ES-I3 (cell line): ENCODE results near the gene GDF2.

Source experiments
- H3K36me3 ChIP-seq: 2 replicates; pipeline ENCODE4 v1.6.1; 2013; ENCODE audit warnings: mild to moderate bottlenecking, low read length, control low read depth, moderate library complexity; ENCODE audit not compliant: insufficient read depth
- H3K4me1 ChIP-seq: 2 replicates; pipeline ENCODE4 v1.6.1; 2013; ENCODE audit warnings: mild to moderate bottlenecking, control low read depth, low read length; ENCODE audit not compliant: insufficient read depth
- H3K9ac ChIP-seq: 2 replicates; pipeline ENCODE4 v1.6.1; 2013; ENCODE audit warnings: low read depth, mild to moderate bottlenecking, low read length, moderate library complexity
- H3K9me3 ChIP-seq: 2 replicates; pipeline ENCODE4 v1.6.1; 2013; ENCODE audit warnings: mild to moderate bottlenecking, low read length, moderate library complexity; ENCODE audit not compliant: control insufficient read depth, insufficient read depth

The GDF2 gene

DNA sequence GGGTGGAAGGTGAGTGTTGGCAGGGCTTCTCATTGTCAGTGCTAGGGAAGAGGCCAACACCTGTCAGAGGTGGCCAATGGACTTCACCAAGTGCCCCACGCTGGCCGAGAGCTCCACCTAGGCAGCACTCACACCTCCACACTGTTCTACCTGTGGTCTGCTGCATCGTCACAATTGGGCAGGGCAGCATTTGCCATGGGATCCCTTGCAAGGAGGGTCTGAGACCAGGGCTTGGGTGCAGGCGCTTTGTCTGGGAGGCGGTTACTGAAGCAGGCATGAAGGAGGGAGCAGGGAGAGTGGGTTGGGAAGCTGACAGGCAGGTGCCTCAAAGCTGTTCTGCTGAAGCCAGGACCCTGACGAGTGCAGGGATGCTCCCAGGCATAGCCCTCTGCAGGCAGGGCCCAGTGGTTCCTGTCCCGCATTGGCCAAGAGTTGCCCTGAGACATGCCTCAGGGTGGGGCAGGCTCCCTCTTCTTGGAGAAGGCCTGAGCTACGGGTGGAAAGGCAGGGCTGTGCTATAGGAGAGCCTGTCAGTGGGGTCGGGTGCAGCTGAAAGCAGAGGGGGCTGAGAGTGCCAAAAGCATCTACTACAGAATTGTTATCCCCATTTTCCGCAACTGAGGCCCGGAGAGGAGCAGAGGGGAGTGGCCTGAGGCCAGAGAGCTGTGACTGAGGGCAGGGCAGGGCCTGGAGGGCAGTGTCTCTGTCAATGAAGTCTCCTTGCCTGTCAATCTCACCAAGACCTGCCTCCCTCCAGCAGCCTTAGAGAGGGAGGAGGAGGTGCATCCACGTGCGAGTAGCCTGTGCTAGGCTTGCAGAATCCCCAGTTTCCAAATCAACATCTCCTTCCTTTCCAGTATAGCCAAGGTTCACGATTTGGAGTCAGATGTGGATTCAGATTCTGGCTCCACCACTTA, 29.9 kb downstream of the GDF2 start:
- Histone ChIP-seq H3K36me3 (no peaks in the 10 kb centered on the region), H3K9ac (no peak overlapping the region), H3K9me3 (no peaks in the 10 kb centered on the region), H3K4me1 (no peaks in the 10 kb centered on the region)

DNA sequence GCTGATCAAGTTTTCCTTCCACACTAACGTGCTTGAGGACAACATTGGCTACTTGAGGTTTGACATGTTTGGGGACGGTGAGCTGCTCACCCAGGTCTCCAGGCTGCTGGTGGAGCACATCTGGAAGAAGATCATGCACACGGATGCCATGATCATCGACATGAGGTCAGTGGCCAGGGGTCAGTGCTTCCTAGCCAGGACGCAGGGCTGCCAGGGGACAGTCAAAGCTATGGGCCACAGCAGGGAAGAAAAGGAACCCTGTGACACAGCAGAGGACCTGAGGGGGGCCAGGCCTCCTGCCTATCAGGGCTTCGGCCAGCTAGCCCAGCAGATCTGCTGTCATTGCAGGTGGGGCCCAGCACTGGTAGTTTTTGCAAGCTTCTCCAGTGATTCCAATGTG, 31.1 kb downstream of the GDF2 start:
- no peaks in the 10 kb centered on the region for H3K4me1 ChIP-seq
- H3K9me3 ChIP-seq: no peaks in the 10 kb centered on the region
- H3K9ac ChIP-seq: no peak overlapping the region
- no peaks in the 10 kb centered on the region for H3K36me3 ChIP-seq

DNA sequence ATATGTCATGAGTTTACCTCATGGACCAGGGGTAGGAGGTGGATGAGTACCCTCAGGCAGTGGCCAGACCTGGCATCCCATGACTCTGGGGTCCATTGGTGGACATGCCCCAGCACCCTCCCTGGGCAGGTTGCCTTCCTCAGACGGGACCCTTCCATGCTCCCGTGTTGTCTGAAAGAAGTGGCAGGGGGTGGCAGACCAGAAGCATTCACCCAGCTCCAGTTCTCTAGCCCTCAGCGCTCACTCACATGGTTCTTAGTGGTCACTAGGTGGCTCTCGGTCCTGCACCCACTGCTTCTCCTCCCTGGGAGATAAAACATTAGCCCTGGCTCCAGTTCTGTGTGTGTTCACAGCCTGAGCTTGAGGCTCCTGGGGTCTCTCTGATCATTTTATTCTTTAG, 31.9 kb downstream of the GDF2 start:
- Histone ChIP-seq H3K36me3 (no peaks in the 10 kb centered on the region), H3K9ac (no peak overlapping the region), H3K9me3 (no peaks in the 10 kb centered on the region), H3K4me1 (no peaks in the 10 kb centered on the region)

DNA sequence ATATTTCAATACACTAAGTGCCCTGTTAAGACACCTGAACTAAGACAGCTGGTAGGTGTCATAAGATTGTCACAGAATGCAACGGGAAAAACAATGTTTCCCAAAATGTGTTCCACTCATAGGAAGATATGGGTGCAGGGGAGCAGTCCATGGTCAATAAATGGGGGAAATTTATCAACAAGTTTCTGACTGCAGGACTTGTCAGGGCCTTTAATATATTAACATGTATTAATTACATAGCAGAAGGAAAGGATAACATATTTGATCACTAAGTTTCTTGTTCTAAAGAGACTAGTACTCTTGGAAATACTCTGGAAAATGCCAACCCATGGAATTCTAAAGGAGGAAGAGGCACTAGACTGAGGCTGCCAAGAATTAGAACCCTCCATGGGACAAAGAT, 32.6 kb downstream of the GDF2 start:
- H3K4me1 ChIP-seq: no peaks in the 10 kb centered on the region
- H3K9me3 ChIP-seq: no peaks in the 10 kb centered on the region
- no peaks in the 10 kb centered on the region for H3K36me3 ChIP-seq
- no peak overlapping the region for H3K9ac ChIP-seq

DNA sequence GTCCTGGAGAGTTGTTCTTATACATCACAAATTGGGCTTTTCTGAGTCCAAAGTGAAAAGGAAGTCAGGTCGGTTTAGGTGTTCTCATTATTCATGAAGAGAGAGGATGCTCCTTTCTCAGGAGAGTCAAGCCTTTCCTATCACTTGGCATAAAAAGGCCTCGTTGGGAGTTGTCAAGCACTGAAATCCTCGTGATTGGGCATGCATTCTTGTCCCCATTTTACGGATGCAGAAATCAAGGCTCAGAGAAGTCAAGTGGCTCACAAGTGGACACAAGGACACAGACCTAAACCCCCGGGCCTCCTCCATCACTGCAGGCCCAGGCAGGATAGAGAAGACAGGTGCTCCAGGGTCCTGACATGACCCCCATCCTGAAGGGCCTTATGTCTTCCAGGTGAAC, 34.5 kb downstream of the GDF2 start:
- Histone ChIP-seq H3K36me3 (no peaks in the 10 kb centered on the region), H3K9ac (no peak overlapping the region), H3K4me1 (no peaks in the 10 kb centered on the region), H3K9me3 (no peaks in the 10 kb centered on the region)

DNA sequence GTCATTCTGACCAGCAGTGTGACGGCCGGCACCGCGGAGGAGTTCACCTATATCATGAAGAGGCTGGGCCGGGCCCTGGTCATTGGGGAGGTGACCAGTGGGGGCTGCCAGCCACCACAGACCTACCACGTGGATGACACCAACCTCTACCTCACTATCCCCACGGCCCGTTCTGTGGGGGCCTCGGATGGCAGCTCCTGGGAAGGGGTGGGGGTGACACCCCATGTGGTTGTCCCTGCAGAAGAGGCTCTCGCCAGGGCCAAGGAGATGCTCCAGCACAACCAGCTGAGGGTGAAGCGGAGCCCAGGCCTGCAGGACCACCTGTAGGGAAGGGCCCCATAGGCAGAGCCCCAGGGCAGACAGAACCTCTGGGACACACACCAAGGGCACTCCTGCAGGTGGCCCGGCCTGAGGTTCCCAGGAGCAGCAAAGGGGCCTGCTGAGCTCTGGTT, 34.9 kb downstream of the GDF2 start:
- Histone ChIP-seq H3K4me1 (no peaks in the 10 kb centered on the region), H3K36me3 (no peaks in the 10 kb centered on the region), H3K9ac (no peak overlapping the region), H3K9me3 (no peaks in the 10 kb centered on the region)

DNA sequence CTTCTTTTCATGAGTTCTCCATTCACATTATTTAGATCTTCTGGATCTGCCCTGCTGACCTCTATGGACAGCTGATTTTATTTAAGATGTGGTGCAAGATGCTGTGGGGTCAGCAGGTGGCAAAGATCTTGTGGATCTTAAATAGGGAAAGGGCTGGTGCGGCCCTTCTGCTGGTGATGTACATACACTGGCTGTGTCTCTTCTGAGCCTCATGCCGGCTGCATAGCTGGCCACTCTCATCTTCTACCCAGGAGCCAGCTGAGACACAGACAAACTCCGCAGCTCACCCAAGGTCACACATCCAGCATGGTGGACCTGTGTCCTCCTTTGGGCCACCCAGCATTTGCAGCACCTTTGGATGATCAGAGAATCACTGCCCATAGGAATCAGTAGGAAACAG, 35.7 kb downstream of the GDF2 start:
- H3K9me3 ChIP-seq: no peaks in the 10 kb centered on the region
- no peaks in the 10 kb centered on the region for H3K4me1 ChIP-seq
- no peaks in the 10 kb centered on the region for H3K36me3 ChIP-seq
- no peak overlapping the region for H3K9ac ChIP-seq

DNA sequence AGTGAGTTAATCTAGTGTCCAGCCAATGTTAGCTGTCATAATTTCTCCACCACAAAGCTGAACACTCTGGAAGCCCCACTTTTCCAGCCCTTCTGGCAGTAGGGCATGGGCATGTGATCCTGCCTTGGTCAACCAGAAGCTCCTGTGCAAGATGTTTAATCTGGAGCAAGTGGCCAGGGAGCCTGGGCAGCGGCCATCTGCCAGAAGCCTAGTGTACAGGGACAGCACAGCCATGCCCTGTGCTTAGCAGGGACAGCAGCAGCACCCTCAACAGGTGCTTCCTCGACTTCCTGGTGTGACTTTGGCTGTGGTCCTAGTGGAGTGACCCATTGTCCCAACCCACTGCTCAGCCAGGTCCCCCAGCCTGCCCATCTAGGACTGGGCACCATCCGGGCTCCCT, 36.2 kb downstream of the GDF2 start:
- Histone ChIP-seq H3K9ac (no peak overlapping the region), H3K36me3 (no peaks in the 10 kb centered on the region), H3K9me3 (no peaks in the 10 kb centered on the region), H3K4me1 (no peaks in the 10 kb centered on the region)

DNA sequence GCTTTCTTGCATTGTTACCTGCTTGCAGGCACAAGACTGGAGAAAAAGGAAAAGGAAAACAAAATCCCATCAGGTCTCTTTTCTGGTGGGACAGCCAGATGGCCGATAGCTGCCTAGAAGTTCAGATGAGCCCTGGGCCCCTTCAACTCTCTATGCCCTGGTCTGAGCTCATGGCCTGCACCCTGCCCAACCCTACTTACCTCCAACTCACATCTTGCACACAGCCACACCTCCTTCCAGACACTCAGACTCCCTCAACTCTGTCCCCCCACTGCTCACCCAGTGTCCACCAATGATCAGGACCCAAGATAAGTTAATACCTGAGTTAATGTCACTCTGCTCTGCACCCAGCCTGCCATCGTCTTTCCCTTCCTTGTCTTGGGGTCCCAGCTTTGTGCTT, 36.8 kb downstream of the GDF2 start:
- Histone ChIP-seq H3K9me3 (no peaks in the 10 kb centered on the region), H3K9ac (no peak overlapping the region), H3K4me1 (no peaks in the 10 kb centered on the region), H3K36me3 (no peaks in the 10 kb centered on the region)

DNA sequence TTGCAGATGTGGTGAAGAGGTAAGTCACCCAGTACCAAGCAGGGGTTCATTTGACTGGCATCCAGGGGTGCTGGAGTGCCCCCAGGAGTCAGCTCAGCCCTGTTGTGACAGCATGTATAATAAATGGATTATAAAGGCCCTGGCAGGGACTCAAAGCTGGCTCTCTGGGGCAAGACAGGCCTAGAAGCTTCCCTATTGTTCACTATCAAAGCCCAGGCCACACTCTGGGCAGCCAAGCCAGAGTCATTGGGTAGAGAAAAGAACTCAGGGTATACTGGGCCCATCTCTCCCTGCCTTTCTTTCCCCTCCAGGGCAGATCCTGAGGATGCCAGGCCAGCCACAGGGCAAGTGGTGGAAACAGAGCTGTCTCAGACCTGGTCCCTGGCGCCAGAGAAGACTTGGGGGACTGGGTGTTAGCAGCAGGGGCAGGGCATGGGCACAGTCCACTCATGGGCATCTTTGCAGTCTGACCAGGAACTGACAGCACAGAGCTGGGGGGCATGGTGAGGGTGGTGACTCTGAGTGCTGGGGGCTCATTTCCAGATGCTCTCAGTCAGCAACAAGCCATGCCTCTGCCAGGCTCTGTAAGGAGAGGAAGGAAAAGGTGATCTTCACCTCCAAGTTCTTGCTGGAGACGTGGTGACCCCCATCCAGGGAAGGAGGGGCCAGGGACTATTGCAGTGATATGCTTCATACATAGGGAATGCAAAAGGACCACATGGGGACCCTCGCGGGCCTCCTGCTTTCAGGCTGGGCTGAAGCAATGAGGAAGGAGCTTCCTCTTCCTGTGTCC, 37.6 kb downstream of the GDF2 start:
- Histone ChIP-seq H3K4me1 (no peaks in the 10 kb centered on the region), H3K9me3 (no peaks in the 10 kb centered on the region), H3K9ac (no peak overlapping the region), H3K36me3 (no peaks in the 10 kb centered on the region)

DNA sequence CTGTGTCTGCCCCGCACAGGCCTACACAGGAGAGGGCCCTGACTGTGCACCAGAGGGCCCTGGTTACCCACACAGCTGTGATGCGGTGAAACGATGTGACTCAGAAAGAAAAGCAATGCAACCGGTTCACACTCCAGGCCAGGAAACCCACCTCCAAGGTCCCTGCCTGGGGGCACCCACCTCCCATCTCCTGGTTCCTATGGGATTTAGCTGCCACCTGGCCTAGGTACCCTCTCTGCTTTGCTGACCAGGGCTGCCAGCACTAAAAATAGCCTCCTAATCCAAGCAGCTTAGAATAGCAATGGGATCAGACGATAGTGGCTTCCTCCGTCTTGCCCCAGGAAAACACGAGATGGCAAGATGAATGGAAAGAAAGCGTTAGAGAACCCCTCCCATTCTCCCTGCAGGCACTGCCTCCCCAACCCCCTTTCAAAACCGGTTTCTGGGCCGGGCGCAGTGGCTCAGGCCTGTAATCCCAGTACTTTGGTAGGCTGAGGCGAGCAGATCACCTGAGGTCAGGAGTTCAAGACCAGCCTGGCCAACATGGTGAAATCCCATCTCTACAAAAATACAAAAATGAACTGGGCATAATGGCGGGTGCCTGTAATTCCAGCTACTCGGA, 38.3 kb downstream of the GDF2 start:
- Histone ChIP-seq H3K9me3 (no peaks in the 10 kb centered on the region), H3K36me3 (no peaks in the 10 kb centered on the region), H3K9ac (no peak overlapping the region), H3K4me1 (no peaks in the 10 kb centered on the region)

DNA sequence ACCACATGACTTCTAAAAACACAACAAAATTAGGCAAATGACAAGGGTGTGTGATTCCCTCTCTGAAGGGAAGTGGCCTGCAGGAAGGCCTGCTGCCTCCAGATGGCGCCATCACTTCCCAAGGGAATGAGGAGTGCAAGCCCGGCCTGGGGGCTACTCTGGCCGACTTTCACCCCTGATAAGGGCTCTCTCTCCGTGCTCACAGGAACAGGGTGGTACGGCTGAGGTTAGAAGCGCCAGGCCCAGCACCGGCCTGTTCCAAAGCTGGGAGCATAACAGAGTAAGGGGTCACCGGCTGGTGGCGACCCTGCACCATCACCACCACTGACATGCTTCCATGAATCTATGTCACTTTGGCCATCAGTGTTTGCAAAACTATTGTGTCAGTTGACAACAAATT, 39.0 kb downstream of the GDF2 start:
- Histone ChIP-seq H3K4me1 (no peaks in the 10 kb centered on the region), H3K9ac (no peak overlapping the region), H3K36me3 (no peaks in the 10 kb centered on the region), H3K9me3 (no peaks in the 10 kb centered on the region)

DNA sequence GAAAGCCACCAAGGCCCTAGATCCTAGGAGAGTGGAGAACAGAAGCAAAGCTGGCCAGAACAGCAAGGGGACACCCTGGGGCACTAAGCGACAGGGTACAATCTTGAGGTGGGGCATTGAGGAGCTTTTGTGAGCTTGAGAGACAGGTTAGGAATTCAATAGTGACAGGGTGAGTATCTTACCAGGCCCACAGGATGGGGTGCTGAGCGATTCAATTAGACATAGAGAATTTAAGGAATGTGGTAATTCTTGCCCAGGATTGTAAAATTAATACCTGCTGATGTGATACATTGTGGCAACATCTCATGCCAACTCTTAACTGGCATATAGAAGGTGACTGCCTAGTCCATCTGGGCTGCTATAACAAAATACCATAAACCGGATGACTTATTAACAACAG, 39.9 kb downstream of the GDF2 start:
- H3K36me3 ChIP-seq: no peaks in the 10 kb centered on the region
- no peaks in the 10 kb centered on the region for H3K9me3 ChIP-seq
- H3K4me1 ChIP-seq: no peaks in the 10 kb centered on the region
- no peak overlapping the region for H3K9ac ChIP-seq

DNA sequence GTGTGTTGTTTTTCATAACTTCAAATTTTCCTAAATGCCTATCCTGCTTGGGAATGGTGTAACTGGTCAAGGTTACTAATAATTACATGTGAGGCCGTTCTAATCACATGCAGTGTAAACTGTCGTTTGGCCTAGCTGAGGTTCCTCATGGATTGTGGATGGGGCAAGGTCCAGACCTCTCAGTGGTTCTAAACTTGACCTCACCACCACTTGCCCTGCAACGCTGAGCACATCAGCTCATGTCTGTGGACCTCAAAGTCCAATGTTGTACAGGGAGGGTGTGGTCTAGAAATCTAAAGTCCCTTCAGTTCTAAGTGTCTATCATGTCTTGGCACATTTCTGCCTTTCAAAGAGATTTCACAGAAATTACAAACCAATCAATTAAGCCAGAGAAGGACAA, 41.5 kb downstream of the GDF2 start:
- no peaks in the 10 kb centered on the region for H3K36me3 ChIP-seq
- H3K9ac ChIP-seq: no peak overlapping the region
- no peaks in the 10 kb centered on the region for H3K9me3 ChIP-seq
- no peaks in the 10 kb centered on the region for H3K4me1 ChIP-seq
